HEK293 (cell line): Measurements from ENCODE around the gene PPP4R4.
A peak's percentile ranks its signal among the peaks of the same experiment; 100 is the strongest.

Experiments used
- CTCF ChIA-PET: fragments of 350-600 bp; formaldehyde crosslinking; extraction: SDS; loops from one replicate; lab custom pipeline; 2021; ENCODE audit warnings: antibody characterized with exemption; lab: Yijun Ruan, JAX
- POLR2A ChIA-PET: fragments of 300-600 bp; formaldehyde crosslinking; extraction: SDS; loops from one replicate; lab custom pipeline; 2020; ENCODE audit warnings: antibody characterized with exemption, inconsistent platforms; lab: Yijun Ruan, JAX
- H3K27ac ChIP-seq: fragments of 200-500 bp; sonication (Bioruptor generic); 2 replicates; pipeline ENCODE4 v1.5.1; 2014; ENCODE audit warnings: low read depth, low read length, control low read depth, inconsistent platforms; ENCODE audit errors: extremely low read depth
- H3K36me3 ChIP-seq, 2 experiments: fragments of 200-500 bp in 1 of 2; sonication (Bioruptor generic) in 1 of 2; 1 replicate in 1 of 2; 2 replicates in 1 of 2; pipeline ENCODE4 v1.5.1; 2014 to 2017; ENCODE audit warnings: inconsistent platforms in 2 of 2, low read length in 2 of 2; ENCODE audit not compliant: control insufficient read depth in 2 of 2, insufficient read depth in 1 of 2
- H3K4me1 ChIP-seq: fragments of 200-500 bp; sonication (Bioruptor generic); 2 replicates; pipeline ENCODE4 v1.5.1; 2014; ENCODE audit warnings: mild to moderate bottlenecking, low read length, inconsistent platforms; ENCODE audit not compliant: control insufficient read depth, insufficient read depth
- H3K4me3 ChIP-seq: 2 replicates; pipeline ENCODE4 v1.5.1; 2011; ENCODE audit warnings: low read depth, mild to moderate bottlenecking, control low read depth, low read length, moderate library complexity
- H3K9me3 ChIP-seq: fragments of 200-500 bp; sonication (Bioruptor generic); 2 replicates; pipeline ENCODE4 v1.5.1; 2014; ENCODE audit warnings: low read depth, low read length, inconsistent platforms; ENCODE audit not compliant: control insufficient read depth, insufficient read depth
- FEZF1 ChIP-seq: fragments of 450-650 bp; formaldehyde crosslinking; IDR thresholded peaks from 2 replicates; pipeline ENCODE4 v1.5.1; 2016; ENCODE audit warnings: missing biosample characterization, missing genetic modification characterization
- IKZF3 ChIP-seq: fragments of 450-650 bp; IDR thresholded peaks from 2 replicates; pipeline ENCODE4 v1.5.0; 2018; ENCODE audit warnings: missing biosample characterization, mild to moderate bottlenecking, missing genetic modification characterization, moderate library complexity
- KLF16 ChIP-seq: fragments of 450-650 bp; formaldehyde crosslinking; IDR thresholded peaks from 2 replicates; pipeline ENCODE4 v1.5.1; 2017; ENCODE audit warnings: missing biosample characterization, missing genetic modification characterization
- REPIN1 ChIP-seq: fragments of 450-650 bp; formaldehyde crosslinking; IDR thresholded peaks from 2 replicates; pipeline ENCODE4 v1.5.1; 2017; ENCODE audit warnings: missing biosample characterization, missing genetic modification characterization, low read depth
- SALL2 ChIP-seq: fragments of 450-650 bp; formaldehyde crosslinking; IDR thresholded peaks from 2 replicates; pipeline ENCODE4 v1.5.0; 2017; ENCODE audit warnings: missing biosample characterization, mild to moderate bottlenecking, missing genetic modification characterization, borderline replicate concordance
- SCRT1 ChIP-seq: fragments of 450-650 bp; formaldehyde crosslinking; IDR thresholded peaks from 2 replicates; pipeline ENCODE4 v1.5.1; 2016; ENCODE audit warnings: missing biosample characterization, missing genetic modification characterization, borderline replicate concordance
- SCRT2 ChIP-seq: fragments of 450-650 bp; formaldehyde crosslinking; IDR thresholded peaks from 2 replicates; pipeline ENCODE4 v1.5.1; 2016; ENCODE audit warnings: missing biosample characterization, missing genetic modification characterization
- ZNF16 ChIP-seq: fragments of 450-650 bp; formaldehyde crosslinking; IDR thresholded peaks from 2 replicates; pipeline ENCODE4 v1.5.1; 2016; ENCODE audit warnings: low read depth, missing biosample characterization, missing genetic modification characterization
- ZNF2 ChIP-seq: fragments of 450-650 bp; formaldehyde crosslinking; IDR thresholded peaks from 2 replicates; pipeline ENCODE4 v1.5.1; 2016; ENCODE audit warnings: missing biosample characterization, missing genetic modification characterization
- ZNF214 ChIP-seq: fragments of 450-650 bp; formaldehyde crosslinking; IDR thresholded peaks from 2 replicates; pipeline ENCODE4 v1.5.1; 2017; ENCODE audit warnings: missing biosample characterization, mild to moderate bottlenecking, missing genetic modification characterization, borderline replicate concordance
- ZNF23 ChIP-seq: fragments of 450-650 bp; formaldehyde crosslinking; IDR thresholded peaks from 2 replicates; pipeline ENCODE4 v1.5.1; 2016; ENCODE audit warnings: missing biosample characterization, missing genetic modification characterization, borderline replicate concordance
- ZNF24 ChIP-seq: fragments of 450-650 bp; formaldehyde crosslinking; IDR thresholded peaks from 2 replicates; pipeline ENCODE4 v1.5.1; 2016; ENCODE audit warnings: missing biosample characterization, missing genetic modification characterization
- ZNF302 ChIP-seq: fragments of 450-650 bp; formaldehyde crosslinking; IDR thresholded peaks from 2 replicates; pipeline ENCODE4 v1.5.1; 2016; ENCODE audit warnings: missing biosample characterization, missing genetic modification characterization, low read depth
- ZNF416 ChIP-seq: fragments of 450-650 bp; formaldehyde crosslinking; IDR thresholded peaks from 2 replicates; pipeline ENCODE4 v1.5.1; 2016; ENCODE audit warnings: missing biosample characterization, missing genetic modification characterization
- ZNF549 ChIP-seq: fragments of 450-650 bp; IDR thresholded peaks from 2 replicates; pipeline ENCODE4 v1.5.1; 2018; ENCODE audit warnings: missing biosample characterization, missing genetic modification characterization, mild to moderate bottlenecking, inconsistent platforms, moderate library complexity
- ZNF555 ChIP-seq: fragments of 450-650 bp; formaldehyde crosslinking; conservative IDR thresholded peaks from 2 replicates; pipeline ENCODE4 v1.5.1; 2017; ENCODE audit warnings: missing biosample characterization, mild to moderate bottlenecking, missing genetic modification characterization, inconsistent platforms
- ZNF654 ChIP-seq: fragments of 450-650 bp; formaldehyde crosslinking; IDR thresholded peaks from 2 replicates; pipeline ENCODE4 v1.5.1; 2016; ENCODE audit warnings: low read depth, missing biosample characterization, missing genetic modification characterization
- ZNF776 ChIP-seq: fragments of 450-650 bp; formaldehyde crosslinking; IDR thresholded peaks from 2 replicates; pipeline ENCODE4 v1.5.0; 2017; ENCODE audit warnings: missing biosample characterization, missing genetic modification characterization, borderline replicate concordance
- TF ChIP-seq, protein P1 (sequence below): fragments of 450-650 bp; formaldehyde crosslinking; IDR thresholded peaks from 2 replicates; pipeline ENCODE4 v1.5.1; 2017; ENCODE audit warnings: missing biosample characterization, missing genetic modification characterization
- TF ChIP-seq, protein P2 (sequence below): fragments of 450-650 bp; formaldehyde crosslinking; IDR thresholded peaks from 2 replicates; pipeline ENCODE4 v1.5.1; 2017; ENCODE audit warnings: missing biosample characterization, missing genetic modification characterization
- TF ChIP-seq, protein P3 (sequence below): fragments of 450-650 bp; formaldehyde crosslinking; IDR thresholded peaks from 2 replicates; pipeline ENCODE4; 2016; ENCODE audit warnings: missing biosample characterization, missing genetic modification characterization

The PPP4R4 gene

DNA sequence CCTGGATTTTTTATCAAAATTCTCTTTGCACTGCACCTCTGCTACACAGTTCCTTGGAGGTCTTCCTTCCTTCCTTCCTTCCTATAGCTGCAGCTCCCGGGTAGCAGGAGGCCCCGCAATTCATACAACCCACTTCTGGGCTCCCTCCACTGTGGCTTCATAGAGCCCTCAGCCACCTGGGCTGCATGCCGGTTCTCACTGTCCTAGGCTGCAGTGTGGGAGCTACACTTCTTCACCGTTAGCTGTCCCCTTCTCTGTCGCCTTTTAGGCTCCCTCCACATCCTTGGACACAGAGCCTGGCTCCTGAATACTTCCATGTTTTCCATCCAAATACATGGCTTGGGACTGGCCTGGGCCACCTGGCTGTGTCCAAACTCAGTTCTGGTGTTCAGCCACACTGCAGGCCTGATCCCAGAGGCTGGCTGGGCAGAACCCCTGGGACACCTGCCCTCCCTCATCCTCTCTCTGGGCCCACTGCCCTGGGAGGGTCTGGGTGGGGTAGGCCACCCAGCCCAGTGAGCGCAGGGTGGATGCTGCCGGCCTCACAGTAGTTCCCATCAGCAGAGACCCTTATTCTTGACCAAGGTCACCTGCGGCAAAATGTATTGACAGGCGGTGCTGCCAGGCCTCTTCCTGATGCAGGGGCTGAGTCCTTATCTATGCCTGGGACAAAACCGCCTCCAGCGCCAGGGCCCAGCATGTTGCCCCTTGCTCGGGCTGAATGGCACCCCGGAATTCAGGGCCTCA lies 117.2 kb downstream of the PPP4R4 start:
- Histone ChIP-seq H3K4me3 (no peak overlapping the region), H3K4me1 (no peaks in the 10 kb centered on the region), H3K9me3 (no peaks in the 10 kb centered on the region), H3K27ac (no peak overlapping the region), H3K36me3 (no peaks in the 10 kb centered on the region)
- POLR2A ChIA-PET, result no interaction called here
- TF ChIP-seq ZNF23 (tag by site-specific recombination) (no peak), IKZF3 (tag by site-specific recombination) (no peak), KLF16 (tag by site-specific recombination) (no peak), ZNF549 (tag by site-specific recombination) (no peak), ZNF214 (tag by site-specific recombination) (no peak), ZNF16 (tag by site-specific recombination) (no peak), ZNF654 (tag by site-specific recombination) (no peak), ZNF2 (tag by site-specific recombination) (no peak)
- TF ChIP-seq, protein P1, sequence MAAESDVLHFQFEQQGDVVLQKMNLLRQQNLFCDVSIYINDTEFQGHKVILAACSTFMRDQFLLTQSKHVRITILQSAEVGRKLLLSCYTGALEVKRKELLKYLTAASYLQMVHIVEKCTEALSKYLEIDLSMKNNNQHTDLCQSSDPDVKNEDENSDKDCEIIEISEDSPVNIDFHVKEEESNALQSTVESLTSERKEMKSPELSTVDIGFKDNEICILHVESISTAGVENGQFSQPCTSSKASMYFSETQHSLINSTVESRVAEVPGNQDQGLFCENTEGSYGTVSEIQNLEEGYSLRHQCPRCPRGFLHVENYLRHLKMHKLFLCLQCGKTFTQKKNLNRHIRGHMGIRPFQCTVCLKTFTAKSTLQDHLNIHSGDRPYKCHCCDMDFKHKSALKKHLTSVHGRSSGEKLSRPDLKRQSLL (tag by site-specific recombination), result no peak
- TF ChIP-seq, protein P2, sequence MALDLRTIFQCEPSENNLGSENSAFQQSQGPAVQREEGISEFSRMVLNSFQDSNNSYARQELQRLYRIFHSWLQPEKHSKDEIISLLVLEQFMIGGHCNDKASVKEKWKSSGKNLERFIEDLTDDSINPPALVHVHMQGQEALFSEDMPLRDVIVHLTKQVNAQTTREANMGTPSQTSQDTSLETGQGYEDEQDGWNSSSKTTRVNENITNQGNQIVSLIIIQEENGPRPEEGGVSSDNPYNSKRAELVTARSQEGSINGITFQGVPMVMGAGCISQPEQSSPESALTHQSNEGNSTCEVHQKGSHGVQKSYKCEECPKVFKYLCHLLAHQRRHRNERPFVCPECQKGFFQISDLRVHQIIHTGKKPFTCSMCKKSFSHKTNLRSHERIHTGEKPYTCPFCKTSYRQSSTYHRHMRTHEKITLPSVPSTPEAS, result no peak
- CTCF ChIA-PET, result no interaction called here

DNA sequence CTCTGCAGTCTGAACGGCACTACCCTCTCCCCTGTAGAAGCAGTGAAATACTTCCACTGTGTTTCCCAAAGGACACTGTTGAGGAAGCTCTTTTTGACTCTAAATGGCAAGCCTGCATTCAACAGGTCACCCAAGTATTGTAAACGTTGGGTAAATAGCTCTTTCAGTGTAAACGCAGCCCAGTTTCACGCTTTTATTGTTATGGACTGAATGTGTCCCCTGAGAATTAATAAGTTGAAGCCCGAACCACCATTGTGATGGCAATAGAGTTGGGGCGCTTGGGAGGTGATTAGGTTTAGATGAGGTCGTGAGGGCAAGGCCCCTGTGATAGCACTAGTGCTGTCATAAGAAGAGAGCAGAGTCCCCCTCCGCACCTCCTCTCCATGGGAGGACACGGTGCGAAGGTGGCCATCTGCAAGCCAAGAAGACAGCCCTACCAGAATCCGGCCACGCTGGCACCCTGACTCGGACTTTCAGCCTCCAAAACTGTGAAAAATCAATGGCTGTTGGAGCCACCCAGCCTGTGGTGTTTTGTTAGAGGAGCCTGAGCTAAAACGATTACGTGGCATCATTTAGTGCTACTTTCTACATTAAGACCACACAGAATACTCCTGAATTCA lies 117.9 kb downstream of the PPP4R4 start:
- CTCF ChIA-PET, result no interaction called here
- Histone ChIP-seq H3K4me1 (no peaks in the 10 kb centered on the region), H3K9me3 (no peaks in the 10 kb centered on the region), H3K4me3 (no peak overlapping the region), H3K27ac (no peak overlapping the region), H3K36me3 (no peaks in the 10 kb centered on the region)
- POLR2A ChIA-PET, result no interaction called here
- TF ChIP-seq SCRT2 (tag by site-specific recombination) (peak; percentile 89), ZNF776 (tag by site-specific recombination) (no peak), SCRT1 (tag by site-specific recombination) (peak; percentile 84)

DNA sequence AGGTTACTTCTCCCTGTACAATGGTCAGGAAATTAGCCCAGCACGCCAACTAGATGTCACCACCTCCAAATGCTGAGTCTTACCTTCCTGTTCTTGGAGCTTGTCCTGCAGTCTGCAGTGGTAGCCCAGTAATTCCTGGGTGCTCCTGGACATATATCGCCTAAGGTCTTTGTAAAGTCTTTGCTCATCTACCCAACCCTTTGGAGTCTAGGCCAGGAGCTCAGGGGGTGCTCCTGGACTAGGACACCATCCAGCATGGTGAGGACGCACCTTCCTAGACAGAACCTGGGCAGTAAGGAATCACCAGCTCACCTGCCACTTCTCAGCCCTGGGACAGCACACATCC lies 118.4 kb downstream of the PPP4R4 start:
- TF ChIP-seq ZNF302, result no peak
- no peak for TF ChIP-seq ZNF416
- no peak for TF ChIP-seq ZNF654 (tag by site-specific recombination)
- no peak for TF ChIP-seq ZNF2 (tag by site-specific recombination)
- TF ChIP-seq, protein P3, sequence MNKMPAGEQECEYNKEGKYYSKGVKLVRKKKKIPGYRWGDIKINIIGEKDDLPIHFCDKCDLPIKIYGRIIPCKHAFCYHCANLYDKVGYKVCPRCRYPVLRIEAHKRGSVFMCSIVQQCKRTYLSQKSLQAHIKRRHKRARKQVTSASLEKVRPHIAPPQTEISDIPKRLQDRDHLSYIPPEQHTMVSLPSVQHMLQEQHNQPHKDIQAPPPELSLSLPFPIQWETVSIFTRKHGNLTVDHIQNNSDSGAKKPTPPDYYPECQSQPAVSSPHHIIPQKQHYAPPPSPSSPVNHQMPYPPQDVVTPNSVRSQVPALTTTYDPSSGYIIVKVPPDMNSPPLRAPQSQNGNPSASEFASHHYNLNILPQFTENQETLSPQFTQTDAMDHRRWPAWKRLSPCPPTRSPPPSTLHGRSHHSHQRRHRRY (tag by site-specific recombination), result no peak
- no peak for TF ChIP-seq ZNF24 (tag by site-specific recombination)
- TF ChIP-seq FEZF1, result no peak
- TF ChIP-seq SALL2 (tag by site-specific recombination), result no peak
- no peak for TF ChIP-seq ZNF555 (tag by site-specific recombination)
- no peak for TF ChIP-seq REPIN1 (tag by site-specific recombination)
- TF ChIP-seq, all 188 proteins: peak for 0
- no peak overlapping the region for H3K27ac ChIP-seq
- no peaks in the 10 kb centered on the region for H3K9me3 ChIP-seq
- POLR2A ChIA-PET, result no interaction called here
- H3K4me3 ChIP-seq, result no peak overlapping the region
- CTCF ChIA-PET, result no interaction called here
- no peaks in the 10 kb centered on the region for H3K36me3 ChIP-seq
- no peaks in the 10 kb centered on the region for H3K4me1 ChIP-seq
